Measurements from ENCODE around the gene RGS8.

RGS8 gene

GRCh38 chr1:182671750-182672486 is 12.5 kb downstream of the RGS8 start:
- no peak for DNase-seq (ENCODE audit: low read depth)

- DNase-seq (ENCODE audit: low read depth) = no peak
Observed at GRCh38 chr1:182670032-182670749, 14.2 kb downstream of the RGS8 start.

- no peak for DNase-seq (ENCODE audit: low read depth)
Observed at GRCh38 chr1:182669266-182669665, 15.1 kb downstream of the RGS8 start.

GRCh38 chr1:182668521-182669054 is 15.8 kb downstream of the RGS8 start:
- no peak for DNase-seq (ENCODE audit: low read depth)

DNA sequence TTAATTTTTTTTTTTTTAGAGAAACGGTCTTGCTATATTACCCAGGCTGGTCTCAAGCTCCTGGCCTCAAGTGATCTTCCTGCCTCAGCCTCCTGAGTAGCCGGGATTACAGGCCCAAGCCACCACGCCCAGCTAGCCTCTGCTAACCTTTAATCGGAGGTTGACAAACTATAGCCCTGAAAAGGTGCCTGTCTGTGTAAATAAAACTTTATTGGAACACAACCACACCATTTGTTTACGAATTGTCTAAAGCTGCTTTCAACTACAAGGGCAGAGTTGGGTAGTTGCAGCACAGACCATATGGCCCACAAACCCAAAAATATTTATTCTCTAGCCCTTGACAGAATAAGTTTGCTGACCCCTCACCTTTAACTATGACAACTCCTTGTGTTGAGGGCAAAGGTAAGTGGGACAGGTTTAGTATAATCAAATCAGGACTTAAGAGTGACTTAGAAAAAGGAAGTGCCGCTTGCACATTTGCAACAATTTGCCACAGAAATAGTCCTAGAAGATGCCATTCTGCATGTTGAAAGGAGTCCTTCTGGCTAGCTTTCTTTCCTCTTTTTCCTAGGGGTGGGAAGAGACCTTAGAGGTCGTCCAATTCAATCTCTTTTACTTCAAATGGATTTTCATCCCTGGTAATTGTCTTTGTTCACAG is 16.4 kb downstream of the RGS8 start:
- no peak for DNase-seq (ENCODE audit: low read depth)

- no peak for DNase-seq (ENCODE audit: low read depth)
Observed at GRCh38 chr1:182666706-182667105, 17.7 kb downstream of the RGS8 start.

GRCh38 chr1:182664296-182664695 is 20.1 kb downstream of the RGS8 start:
- DNase-seq (ENCODE audit: low read depth) = no peak

DNA sequence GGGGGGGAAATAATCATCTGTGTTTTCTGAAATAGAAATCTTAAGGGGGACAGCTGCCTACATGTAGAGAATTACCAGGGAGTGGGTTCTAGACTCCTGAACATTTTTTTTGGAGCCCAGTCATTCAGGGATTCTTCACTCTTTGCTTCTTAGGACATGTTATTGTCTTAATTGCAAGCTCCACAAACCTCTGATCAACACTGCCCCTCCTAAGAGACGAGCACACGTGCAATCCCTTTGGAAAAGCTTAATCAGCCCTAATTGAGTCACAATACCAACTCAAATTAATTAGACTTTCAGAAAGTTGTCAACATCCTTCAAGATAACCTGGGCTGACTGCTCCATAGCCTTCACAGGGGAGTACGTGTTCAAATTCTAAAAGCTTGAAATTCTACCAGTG is 21.4 kb downstream of the RGS8 start:
- DNase-seq (ENCODE audit: low read depth) = no peak

GRCh38 chr1:182662121-182662890 is 22.1 kb downstream of the RGS8 start:
- no peak for DNase-seq (ENCODE audit: low read depth)

DNA sequence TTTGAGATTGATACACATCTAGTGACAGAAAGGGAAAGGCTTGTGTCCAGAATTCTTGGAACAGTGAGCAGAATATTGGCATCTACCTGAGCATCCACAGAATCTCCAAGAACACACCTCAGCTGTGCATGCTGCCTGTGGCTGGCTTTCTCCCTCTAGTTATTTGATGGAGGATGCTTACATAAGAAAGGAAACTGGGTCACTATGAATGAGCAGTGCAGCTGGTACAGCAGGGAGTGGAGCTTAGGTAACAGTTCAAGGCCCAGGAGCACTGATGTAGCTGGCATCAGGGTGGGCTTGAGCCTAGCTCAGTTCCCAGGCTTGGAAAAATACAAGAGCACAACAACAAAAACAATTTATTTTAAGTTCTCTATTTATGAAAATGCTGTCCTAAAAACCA is 26.3 kb downstream of the RGS8 start:
- DNase-seq (ENCODE audit: low read depth) = no peak

- no peak for DNase-seq (ENCODE audit: low read depth)
Observed at GRCh38 chr1:182656842-182657397, 27.5 kb downstream of the RGS8 start.

DNA sequence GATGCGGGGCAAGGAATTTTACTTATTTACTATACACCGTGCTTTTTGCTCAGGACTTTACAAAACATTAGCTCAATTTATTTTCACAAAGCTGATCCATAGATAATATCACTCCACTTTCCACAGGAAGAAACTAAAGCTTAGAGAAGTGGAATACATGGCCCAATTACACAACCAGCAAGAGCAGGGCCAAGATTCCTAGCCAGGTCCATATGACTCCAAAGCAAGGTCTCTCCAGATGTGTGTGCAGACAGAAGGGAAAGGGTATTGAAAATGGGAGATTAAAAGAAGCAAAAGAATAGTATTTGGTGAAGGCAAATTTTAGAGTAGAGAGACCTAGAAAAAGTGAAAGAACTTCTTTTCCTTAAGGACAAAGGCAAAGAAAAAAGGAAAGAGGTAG is 30.4 kb downstream of the RGS8 start:
- no peak for DNase-seq (ENCODE audit: low read depth)

- DNase-seq (ENCODE audit: low read depth) = no peak
Observed at GRCh38 chr1:182652933-182653332, 31.5 kb downstream of the RGS8 start.

- no peak for DNase-seq (ENCODE audit: low read depth)
Observed at GRCh38 chr1:182651339-182651724, 33.1 kb downstream of the RGS8 start.

GRCh38 chr1:182650678-182651338 is 33.6 kb downstream of the RGS8 start:
- no peak for DNase-seq (ENCODE audit: low read depth)

DNA sequence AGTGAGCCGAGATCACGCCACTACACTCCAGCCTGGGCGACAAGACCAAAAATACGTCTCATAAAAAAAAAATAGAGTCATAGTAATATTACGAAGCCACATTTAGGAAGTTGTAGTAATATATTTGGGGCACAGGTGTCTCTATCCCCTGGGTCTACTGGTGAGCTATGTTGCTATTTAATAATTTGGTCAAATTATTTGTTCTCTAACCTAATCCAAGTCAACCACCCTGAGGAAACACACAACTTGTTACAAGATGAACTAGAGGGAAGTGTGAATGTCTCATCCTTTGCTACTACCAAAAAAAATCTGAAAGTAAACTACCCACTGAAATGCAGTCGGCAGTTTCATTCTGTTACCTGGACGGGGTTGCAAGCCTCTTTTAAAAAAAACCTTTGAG is 35.3 kb downstream of the RGS8 start:
- no peak for DNase-seq (ENCODE audit: low read depth)

GRCh38 chr1:182646739-182647138 is 37.6 kb downstream of the RGS8 start:
- no peak for DNase-seq (ENCODE audit: low read depth)

DNA sequence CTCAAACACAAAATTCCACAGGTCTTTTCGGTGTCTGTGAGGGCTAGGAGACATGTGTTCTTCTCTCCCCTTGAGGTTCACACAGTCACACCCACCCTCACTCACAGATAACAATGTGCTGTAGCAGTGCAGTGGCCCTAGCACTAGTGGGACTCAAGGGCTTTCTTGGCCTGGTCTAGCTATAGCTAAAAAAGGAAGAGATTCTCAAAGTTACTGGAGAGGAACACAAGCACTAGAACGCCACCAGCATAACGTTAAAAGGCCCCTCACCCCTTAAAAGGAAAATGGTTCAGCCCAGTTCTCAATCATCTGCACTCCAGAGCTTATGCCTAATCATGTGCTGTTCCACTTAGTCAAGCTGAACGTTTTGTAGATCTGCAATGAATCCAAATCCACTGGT is 39.5 kb downstream of the RGS8 start:
- no peak for DNase-seq (ENCODE audit: low read depth)

- DNase-seq (ENCODE audit: low read depth) = no peak
Observed at GRCh38 chr1:182643699-182644098, 40.7 kb downstream of the RGS8 start.

DNA sequence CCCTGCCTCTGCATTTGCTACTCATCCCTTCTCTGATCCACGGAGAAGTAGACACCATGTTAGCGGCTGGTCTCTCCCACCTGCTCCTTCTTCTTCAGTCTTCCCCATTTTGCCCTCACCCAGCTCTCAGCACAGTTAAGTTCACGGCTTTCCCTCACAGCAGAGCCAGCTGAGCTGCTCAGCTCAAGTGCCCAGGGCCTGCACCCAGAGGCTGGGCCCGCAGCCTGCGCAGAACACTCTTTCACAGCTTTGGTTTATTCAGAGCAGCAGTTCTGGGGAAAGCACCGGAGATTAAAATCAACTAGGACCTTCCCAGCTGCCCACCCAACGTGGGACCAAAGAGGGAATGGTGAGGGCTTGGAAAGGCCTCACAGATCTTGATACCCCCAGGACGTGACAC is 41.9 kb downstream of the RGS8 start:
- DNase-seq (ENCODE audit: low read depth) = no peak

DNA sequence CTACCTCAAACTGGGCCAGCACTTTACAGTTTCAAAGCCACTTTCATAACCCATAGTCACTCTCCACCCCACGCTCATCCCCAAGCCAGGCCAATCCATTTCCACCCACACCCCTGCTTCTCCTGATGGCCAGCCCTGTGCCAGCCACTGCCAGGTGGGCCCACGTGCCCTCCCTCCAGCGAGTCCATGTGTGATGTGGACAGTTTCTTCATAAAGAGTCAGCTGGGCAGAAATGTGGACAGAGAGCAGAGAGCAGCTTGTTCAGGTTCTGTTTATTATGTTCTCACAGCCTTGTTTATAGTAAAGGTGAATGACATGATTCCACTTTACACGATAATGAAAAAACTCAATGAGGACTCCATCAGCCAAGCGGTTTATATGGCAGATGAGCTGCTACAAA is 42.8 kb downstream of the RGS8 start:
- DNase-seq (ENCODE audit: low read depth) = no peak
